Keratinocyte (primary cell): ENCODE data around the gene RHD.

Source experiments
- EZH2 ChIP-seq: IDR thresholded peaks from one replicate; pipeline ENCODE4 v1.6.1; 2012; ENCODE audit warnings: inconsistent platforms, mild to moderate bottlenecking, low read length, moderate library complexity
- TF ChIP-seq, protein P1 (sequence below), 3 experiments: IDR thresholded peaks in 1 of 3; conservative IDR thresholded peaks in 1 of 3; optimal IDR thresholded peaks in 1 of 3; 2 replicates in 2 of 3; 3 replicates in 1 of 3; pipeline versions ENCODE3 to v1.5.1; 2011; ENCODE audit warnings: low read length in 3 of 3, mild to moderate bottlenecking in 3 of 3, moderate library complexity in 2 of 3, control low read depth in 1 of 3, inconsistent platforms in 1 of 3; ENCODE audit not compliant: insufficient read depth in 2 of 3; ENCODE audit errors: extremely low read depth in 1 of 3

DNA sequence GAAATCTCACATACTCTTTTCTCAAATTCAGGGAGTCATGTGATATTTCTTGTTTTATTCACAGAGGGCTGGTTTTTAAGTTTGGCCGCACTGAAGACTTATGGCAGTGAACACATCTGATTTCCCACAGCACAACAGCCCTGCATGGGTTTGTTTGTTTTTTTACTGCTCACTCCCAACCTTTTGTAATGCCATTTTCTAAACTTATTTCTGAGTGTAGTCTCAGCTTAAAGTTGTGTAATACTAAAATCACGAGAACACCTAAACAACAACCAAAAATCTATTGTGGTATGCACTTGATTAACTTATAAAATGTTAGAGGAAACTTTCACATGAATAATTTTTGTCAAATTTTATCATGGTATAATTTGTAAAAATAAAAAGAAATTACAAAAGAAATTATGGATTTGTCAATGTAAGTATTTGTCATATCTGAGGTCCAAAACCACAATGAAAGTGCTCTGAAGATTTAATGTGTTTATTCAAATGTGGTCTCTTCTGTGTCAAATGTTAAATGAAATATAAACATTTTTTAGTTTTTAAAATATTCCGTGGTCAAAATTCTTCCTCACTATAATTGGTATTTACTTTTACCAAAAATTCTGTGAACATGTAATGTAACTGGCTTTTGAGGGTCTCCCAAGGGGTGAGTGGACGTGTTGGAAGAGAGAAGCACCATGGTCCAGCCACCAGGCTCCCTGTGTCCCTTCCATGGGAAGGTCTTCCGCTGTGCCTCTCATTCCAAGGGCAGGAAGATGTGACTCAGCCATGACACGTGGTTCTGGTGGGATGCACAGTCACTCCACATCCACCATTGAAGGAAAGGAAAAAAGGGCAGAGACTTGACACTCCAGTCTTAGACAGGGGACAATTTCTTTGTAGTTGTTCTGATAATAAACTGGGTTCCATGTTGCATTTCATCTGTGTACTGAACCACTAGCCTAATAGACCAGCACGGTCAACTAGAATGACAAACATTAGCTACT, 88.6 kb downstream of the RHD start:
- TF ChIP-seq, protein P1, sequence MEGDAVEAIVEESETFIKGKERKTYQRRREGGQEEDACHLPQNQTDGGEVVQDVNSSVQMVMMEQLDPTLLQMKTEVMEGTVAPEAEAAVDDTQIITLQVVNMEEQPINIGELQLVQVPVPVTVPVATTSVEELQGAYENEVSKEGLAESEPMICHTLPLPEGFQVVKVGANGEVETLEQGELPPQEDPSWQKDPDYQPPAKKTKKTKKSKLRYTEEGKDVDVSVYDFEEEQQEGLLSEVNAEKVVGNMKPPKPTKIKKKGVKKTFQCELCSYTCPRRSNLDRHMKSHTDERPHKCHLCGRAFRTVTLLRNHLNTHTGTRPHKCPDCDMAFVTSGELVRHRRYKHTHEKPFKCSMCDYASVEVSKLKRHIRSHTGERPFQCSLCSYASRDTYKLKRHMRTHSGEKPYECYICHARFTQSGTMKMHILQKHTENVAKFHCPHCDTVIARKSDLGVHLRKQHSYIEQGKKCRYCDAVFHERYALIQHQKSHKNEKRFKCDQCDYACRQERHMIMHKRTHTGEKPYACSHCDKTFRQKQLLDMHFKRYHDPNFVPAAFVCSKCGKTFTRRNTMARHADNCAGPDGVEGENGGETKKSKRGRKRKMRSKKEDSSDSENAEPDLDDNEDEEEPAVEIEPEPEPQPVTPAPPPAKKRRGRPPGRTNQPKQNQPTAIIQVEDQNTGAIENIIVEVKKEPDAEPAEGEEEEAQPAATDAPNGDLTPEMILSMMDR (optimal IDR thresholded peaks at IDR 0.05 in 1 of 3, IDR thresholded peaks at IDR 0.05 in 1 of 3, conservative IDR thresholded peaks at IDR 0.05 in 1 of 3; ENCODE audit: extremely low read depth in 1 of 3, insufficient read depth in 2 of 3, low read length in 3 of 3), result no peak
- TF ChIP-seq EZH2, result no peak
